GM12878 (cell line): ENCODE data around the gene SRSF3. TPM values are rescaled to one million over a fixed set of nuclear protein-coding genes. Genes with fewer than 3 reads are reported as not detected.
A peak's percentile ranks its signal among the peaks of the same experiment; 100 is the strongest.

Experiments
- BHLHE40 ChIP-seq, 2 experiments: fragments of 450-650 bp in 1 of 2; IDR thresholded peaks; 2 replicates each; pipeline ENCODE4 v1.6.1; 2011 to 2017; ENCODE audit warnings: low read depth in 2 of 2, borderline replicate concordance in 1 of 2, improper control_type of control experiment in 1 of 2, low read length in 1 of 2, mild to moderate bottlenecking in 1 of 2
- MEF2B ChIP-seq: fragments of 450-650 bp; IDR thresholded peaks from 2 replicates; pipeline ENCODE4 v1.6.1; 2018; ENCODE audit warnings: mild to moderate bottlenecking, moderate library complexity; ENCODE audit not compliant: partially characterized antibody, poor library complexity, severe bottlenecking
- MXI1 ChIP-seq: fragments of 150-350 bp; IDR thresholded peaks from 2 replicates; pipeline ENCODE4 v1.6.1; 2011; ENCODE audit warnings: low read depth, mild to moderate bottlenecking, inconsistent platforms, low read length, improper control_type of control experiment
- PML ChIP-seq: IDR thresholded peaks from 2 replicates; pipeline ENCODE4 v1.6.1; 2012; ENCODE audit warnings: low read length, inconsistent platforms
- POLR2A ChIP-seq: IDR thresholded peaks from 2 replicates; pipeline ENCODE4 v1.6.1; 2011; ENCODE audit warnings: low read depth, mild to moderate bottlenecking, low read length
- RB1 ChIP-seq: fragments of 450-650 bp; formaldehyde crosslinking; IDR thresholded peaks from 2 replicates; pipeline ENCODE4 v1.6.1; 2017; ENCODE audit warnings: mild to moderate bottlenecking, borderline replicate concordance
- SIX5 ChIP-seq: IDR thresholded peaks from 2 replicates; pipeline ENCODE4 v1.6.1; 2011; ENCODE audit warnings: mild to moderate bottlenecking, low read depth, low read length, moderate library complexity; ENCODE audit not compliant: severe bottlenecking
- SMARCA5 ChIP-seq: fragments of 450-650 bp; IDR thresholded peaks from 2 replicates; pipeline ENCODE4 v1.6.1; 2017; ENCODE audit warnings: mild to moderate bottlenecking
- TAF1 ChIP-seq: IDR thresholded peaks from 2 replicates; pipeline ENCODE4 v1.6.1; 2011; ENCODE audit warnings: mild to moderate bottlenecking, low read depth, low read length, borderline replicate concordance
- TARDBP ChIP-seq: IDR thresholded peaks from 2 replicates; pipeline ENCODE4 v1.6.1; 2016; ENCODE audit warnings: borderline replicate concordance
- TCF3 ChIP-seq: IDR thresholded peaks from 2 replicates; pipeline ENCODE4 v1.6.1; 2012; ENCODE audit warnings: low read depth, mild to moderate bottlenecking, low read length, borderline replicate concordance; ENCODE audit not compliant: insufficient read depth
- YBX1 ChIP-seq: fragments of 450-650 bp; IDR thresholded peaks from 2 replicates; pipeline ENCODE4 v1.6.1; 2016; ENCODE audit warnings: antibody characterized with exemption
- YY1 ChIP-seq: IDR thresholded peaks from 2 replicates; pipeline ENCODE4 v1.6.1; 2011; ENCODE audit warnings: low read depth, mild to moderate bottlenecking, low read length
- ZNF24 ChIP-seq: fragments of 450-650 bp; IDR thresholded peaks from 2 replicates; pipeline ENCODE4 v1.6.1; 2017; ENCODE audit warnings: antibody characterized with exemption, mild to moderate bottlenecking
- polyA plus RNA-seq, 11 experiments: library from polyadenylated mRNA; depleted of rRNA in 4 of 11; unstranded in 6 of 11; stranded (reverse) in 5 of 11; fragments of >200 nt; fragmentation: Nextera tagmentation in 4 of 11; fragmentation: Illumina TruSeq in 1 of 11; extraction: Ambion mirVana in 4 of 11; extraction: Trizol in 1 of 11; gene quantifications; 1 replicate in 1 of 11; 2 replicates in 10 of 11; pipeline versions ENCODE4 v1.2.1 to v1.2.3, GENCODE V29; 2011 to 2016; ENCODE audit warnings: inconsistent platforms in 2 of 11, missing spikeins in 2 of 11, low read depth in 1 of 11
- total RNA-seq, 4 experiments: library from RNA; depleted of rRNA in 3 of 4; stranded (reverse); fragments of >200 nt in 3 of 4; fragmentation: Illumina TruSeq in 1 of 4; extraction: Trizol in 1 of 4; gene quantifications; 2 replicates each; pipeline versions ENCODE4 v1.2.1 to v1.2.3, GENCODE V29; 2013 to 2021
- TF ChIP-seq, protein P1 (sequence below): fragments of 450-650 bp; IDR thresholded peaks from 2 replicates; pipeline ENCODE4 v1.6.1; 2017; ENCODE audit warnings: mild to moderate bottlenecking, low read depth, inconsistent platforms; ENCODE audit not compliant: poor library complexity, severe bottlenecking
- TF ChIP-seq, protein P2 (sequence below): IDR thresholded peaks from 2 replicates; pipeline ENCODE4 v1.6.1; 2012; ENCODE audit warnings: improper control_type of control experiment, low read depth, low read length; ENCODE audit not compliant: insufficient replicate concordance
- TF ChIP-seq, protein P3 (sequence below): IDR thresholded peaks from 2 replicates; pipeline ENCODE4 v1.6.1; 2012; ENCODE audit warnings: low read depth, low read length, improper control_type of control experiment
- TF ChIP-seq, protein P4 (sequence below): fragments of 450-650 bp; IDR thresholded peaks from 2 replicates; pipeline ENCODE4 v1.6.1; 2018; ENCODE audit warnings: borderline replicate concordance, mild to moderate bottlenecking; ENCODE audit not compliant: partially characterized antibody

Gene SRSF3
- total and polyA plus RNA-seq, 10 of the 15 experiments (the other 5 are each of a cell fraction or from before 2014, with no cell fraction given), result 195 to 1,377 (median 493) TPM

DNA sequence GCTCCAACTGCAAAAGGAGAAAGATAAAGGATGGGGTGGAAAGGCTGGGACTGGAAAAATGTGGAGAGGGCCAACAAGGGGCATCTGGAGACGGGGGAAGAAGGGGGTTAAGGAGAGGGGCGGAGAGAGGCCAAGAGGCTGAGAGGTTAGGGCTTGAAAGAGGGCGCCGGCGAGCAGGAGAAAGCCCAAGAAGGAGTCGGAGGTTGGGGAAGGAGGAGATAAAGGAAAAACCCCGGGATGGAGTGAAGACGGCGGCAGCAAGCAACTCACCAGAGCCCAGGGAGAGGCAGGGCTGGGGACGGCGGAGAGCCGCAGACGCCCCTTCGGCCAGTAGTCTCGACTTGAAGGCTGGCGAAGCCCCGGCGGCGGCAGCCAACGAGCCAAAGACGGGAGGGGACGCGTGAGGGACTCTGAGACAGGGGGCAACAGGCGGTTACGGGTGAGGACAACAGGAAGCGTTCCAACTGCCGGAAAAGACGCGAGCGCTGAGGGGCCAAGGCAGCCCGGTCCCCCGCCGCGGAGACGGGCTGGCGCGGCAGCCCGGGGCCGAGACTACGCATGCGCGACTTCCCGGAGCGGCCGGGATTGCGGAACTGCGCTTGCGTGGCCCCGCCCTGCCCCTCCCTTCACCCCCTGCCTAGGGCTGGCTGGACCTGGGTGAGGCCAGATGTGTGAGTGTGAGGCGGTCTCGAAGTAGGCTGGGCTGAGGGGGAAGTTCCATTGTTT is 47.1 kb upstream of the SRSF3 start, which contains the start of gene STK38 (continued):
- TF ChIP-seq, protein P1, sequence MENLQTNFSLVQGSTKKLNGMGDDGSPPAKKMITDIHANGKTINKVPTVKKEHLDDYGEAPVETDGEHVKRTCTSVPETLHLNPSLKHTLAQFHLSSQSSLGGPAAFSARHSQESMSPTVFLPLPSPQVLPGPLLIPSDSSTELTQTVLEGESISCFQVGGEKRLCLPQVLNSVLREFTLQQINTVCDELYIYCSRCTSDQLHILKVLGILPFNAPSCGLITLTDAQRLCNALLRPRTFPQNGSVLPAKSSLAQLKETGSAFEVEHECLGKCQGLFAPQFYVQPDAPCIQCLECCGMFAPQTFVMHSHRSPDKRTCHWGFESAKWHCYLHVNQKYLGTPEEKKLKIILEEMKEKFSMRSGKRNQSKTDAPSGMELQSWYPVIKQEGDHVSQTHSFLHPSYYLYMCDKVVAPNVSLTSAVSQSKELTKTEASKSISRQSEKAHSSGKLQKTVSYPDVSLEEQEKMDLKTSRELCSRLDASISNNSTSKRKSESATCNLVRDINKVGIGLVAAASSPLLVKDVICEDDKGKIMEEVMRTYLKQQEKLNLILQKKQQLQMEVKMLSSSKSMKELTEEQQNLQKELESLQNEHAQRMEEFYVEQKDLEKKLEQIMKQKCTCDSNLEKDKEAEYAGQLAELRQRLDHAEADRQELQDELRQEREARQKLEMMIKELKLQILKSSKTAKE, result no peak
- 0 out of 2 replicates have a peak, but pooled peaks have one; percentile 5 for TF ChIP-seq YY1
- peak; percentile 53; the same call in 1 of the 2 replicates for TF ChIP-seq SMARCA5
- TF ChIP-seq MEF2B, result no peak
- peak; percentile 38; the same call in 1 of the 2 replicates for TF ChIP-seq MXI1
- no peak for TF ChIP-seq TARDBP
- peak; percentile 94 for TF ChIP-seq POLR2A
- no peak for TF ChIP-seq ZNF24
- peak; percentile 56; the same call in 1 of the 2 replicates for TF ChIP-seq TAF1
- TF ChIP-seq PML, result peak; percentile 83; the same call in 1 of the 2 replicates
- TF ChIP-seq TCF3, result peak; percentile 32; the same call in 1 of the 2 replicates
- TF ChIP-seq, protein P2, sequence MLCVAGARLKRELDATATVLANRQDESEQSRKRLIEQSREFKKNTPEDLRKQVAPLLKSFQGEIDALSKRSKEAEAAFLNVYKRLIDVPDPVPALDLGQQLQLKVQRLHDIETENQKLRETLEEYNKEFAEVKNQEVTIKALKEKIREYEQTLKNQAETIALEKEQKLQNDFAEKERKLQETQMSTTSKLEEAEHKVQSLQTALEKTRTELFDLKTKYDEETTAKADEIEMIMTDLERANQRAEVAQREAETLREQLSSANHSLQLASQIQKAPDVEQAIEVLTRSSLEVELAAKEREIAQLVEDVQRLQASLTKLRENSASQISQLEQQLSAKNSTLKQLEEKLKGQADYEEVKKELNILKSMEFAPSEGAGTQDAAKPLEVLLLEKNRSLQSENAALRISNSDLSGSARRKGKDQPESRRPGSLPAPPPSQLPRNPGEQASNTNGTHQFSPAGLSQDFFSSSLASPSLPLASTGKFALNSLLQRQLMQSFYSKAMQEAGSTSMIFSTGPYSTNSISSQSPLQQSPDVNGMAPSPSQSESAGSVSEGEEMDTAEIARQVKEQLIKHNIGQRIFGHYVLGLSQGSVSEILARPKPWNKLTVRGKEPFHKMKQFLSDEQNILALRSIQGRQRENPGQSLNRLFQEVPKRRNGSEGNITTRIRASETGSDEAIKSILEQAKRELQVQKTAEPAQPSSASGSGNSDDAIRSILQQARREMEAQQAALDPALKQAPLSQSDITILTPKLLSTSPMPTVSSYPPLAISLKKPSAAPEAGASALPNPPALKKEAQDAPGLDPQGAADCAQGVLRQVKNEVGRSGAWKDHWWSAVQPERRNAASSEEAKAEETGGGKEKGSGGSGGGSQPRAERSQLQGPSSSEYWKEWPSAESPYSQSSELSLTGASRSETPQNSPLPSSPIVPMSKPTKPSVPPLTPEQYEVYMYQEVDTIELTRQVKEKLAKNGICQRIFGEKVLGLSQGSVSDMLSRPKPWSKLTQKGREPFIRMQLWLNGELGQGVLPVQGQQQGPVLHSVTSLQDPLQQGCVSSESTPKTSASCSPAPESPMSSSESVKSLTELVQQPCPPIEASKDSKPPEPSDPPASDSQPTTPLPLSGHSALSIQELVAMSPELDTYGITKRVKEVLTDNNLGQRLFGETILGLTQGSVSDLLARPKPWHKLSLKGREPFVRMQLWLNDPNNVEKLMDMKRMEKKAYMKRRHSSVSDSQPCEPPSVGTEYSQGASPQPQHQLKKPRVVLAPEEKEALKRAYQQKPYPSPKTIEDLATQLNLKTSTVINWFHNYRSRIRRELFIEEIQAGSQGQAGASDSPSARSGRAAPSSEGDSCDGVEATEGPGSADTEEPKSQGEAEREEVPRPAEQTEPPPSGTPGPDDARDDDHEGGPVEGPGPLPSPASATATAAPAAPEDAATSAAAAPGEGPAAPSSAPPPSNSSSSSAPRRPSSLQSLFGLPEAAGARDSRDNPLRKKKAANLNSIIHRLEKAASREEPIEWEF, result no peak
- no peak; the same call in 1 of the 2 replicates for TF ChIP-seq RB1
- TF ChIP-seq BHLHE40 (IDR thresholded peaks at IDR 0.05; ENCODE audit: borderline replicate concordance in 1 of 2, low read depth in 2 of 2, low read length in 1 of 2), result 0 out of 4 replicates have a peak, but pooled peaks have one; percentile 5 to 15
- TF ChIP-seq, protein P3, sequence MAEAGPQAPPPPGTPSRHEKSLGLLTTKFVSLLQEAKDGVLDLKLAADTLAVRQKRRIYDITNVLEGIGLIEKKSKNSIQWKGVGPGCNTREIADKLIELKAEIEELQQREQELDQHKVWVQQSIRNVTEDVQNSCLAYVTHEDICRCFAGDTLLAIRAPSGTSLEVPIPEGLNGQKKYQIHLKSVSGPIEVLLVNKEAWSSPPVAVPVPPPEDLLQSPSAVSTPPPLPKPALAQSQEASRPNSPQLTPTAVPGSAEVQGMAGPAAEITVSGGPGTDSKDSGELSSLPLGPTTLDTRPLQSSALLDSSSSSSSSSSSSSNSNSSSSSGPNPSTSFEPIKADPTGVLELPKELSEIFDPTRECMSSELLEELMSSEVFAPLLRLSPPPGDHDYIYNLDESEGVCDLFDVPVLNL, result no peak
- no peak for TF ChIP-seq YBX1
- TF ChIP-seq, protein P4, sequence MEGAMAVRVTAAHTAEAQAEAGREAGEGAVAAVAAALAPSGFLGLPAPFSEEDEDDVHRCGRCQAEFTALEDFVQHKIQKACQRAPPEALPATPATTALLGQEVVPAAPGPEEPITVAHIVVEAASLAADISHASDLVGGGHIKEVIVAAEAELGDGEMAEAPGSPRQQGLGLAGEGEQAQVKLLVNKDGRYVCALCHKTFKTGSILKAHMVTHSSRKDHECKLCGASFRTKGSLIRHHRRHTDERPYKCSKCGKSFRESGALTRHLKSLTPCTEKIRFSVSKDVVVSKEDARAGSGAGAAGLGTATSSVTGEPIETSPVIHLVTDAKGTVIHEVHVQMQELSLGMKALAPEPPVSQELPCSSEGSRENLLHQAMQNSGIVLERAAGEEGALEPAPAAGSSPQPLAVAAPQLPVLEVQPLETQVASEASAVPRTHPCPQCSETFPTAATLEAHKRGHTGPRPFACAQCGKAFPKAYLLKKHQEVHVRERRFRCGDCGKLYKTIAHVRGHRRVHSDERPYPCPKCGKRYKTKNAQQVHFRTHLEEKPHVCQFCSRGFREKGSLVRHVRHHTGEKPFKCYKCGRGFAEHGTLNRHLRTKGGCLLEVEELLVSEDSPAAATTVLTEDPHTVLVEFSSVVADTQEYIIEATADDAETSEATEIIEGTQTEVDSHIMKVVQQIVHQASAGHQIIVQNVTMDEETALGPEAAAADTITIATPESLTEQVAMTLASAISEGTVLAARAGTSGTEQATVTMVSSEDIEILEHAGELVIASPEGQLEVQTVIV, result no peak
- TF ChIP-seq SIX5, result no peak
